Measurements from ENCODE around the gene MAD1L1. TPM values are rescaled to one million over a fixed set of nuclear protein-coding genes. Genes with fewer than 3 reads are reported as not detected.
A peak's percentile ranks its signal among the peaks of the same experiment; 100 is the strongest.
"Not testable (repeated sequence)": the region's sequence is repeated elsewhere in the genome, so short reads cannot be mapped to it uniquely, and the experiment has no call there.

Gene MAD1L1
- total and polyA plus RNA-seq, 3 experiments from 2014 or later, result 43.6 to 185 (median 47.3) TPM

GRCh38 chr7:1827521-1827981 is 405.2 kb downstream of the MAD1L1 start:
- Mint-ChIP-seq H3K4me1 (peaks cover 16 to 60% (median 36%) of the 10 kb centered on the region in 3 donors), H3K36me3 (peaks cover 5 to 28% (median 5%) of the 10 kb centered on the region in 3 donors)
- H3K4me3 Mint-ChIP-seq; CTCF ChIA-PET; H3K27me3 ChIP-seq (ENCODE audit: insufficient read depth, low read length, poor library complexity, severe bottlenecking); H3K27me3 Mint-ChIP-seq; H3K4me3 ChIP-seq (ENCODE audit: low read length); POLR2A ChIA-PET; H3K9me3 ChIP-seq (ENCODE audit: low read length); H3K9me3 Mint-ChIP-seq; H3K27ac ChIP-seq (ENCODE audit: low read depth, low read length); H3K27ac Mint-ChIP-seq; H3K36me3 ChIP-seq (ENCODE audit: insufficient read depth, low read length): not testable (repeated sequence)
- DNase-seq, result peak in 1 of 5 donors; percentile 42
- peaks cover 12% of the 10 kb centered on the region for H3K4me1 ChIP-seq (ENCODE audit: insufficient read depth, low read length)

- peaks cover 14 to 62% (median 37%) of the 10 kb centered on the region in 3 donors for H3K4me1 Mint-ChIP-seq
- POLR2A ChIA-PET; H3K4me3 ChIP-seq (ENCODE audit: low read length); H3K9me3 Mint-ChIP-seq; H3K27ac ChIP-seq (ENCODE audit: low read depth, low read length); H3K9me3 ChIP-seq (ENCODE audit: low read length); H3K36me3 ChIP-seq (ENCODE audit: insufficient read depth, low read length); CTCF ChIA-PET; H3K27me3 Mint-ChIP-seq; H3K27ac Mint-ChIP-seq; H3K27me3 ChIP-seq (ENCODE audit: insufficient read depth, low read length, poor library complexity, severe bottlenecking); H3K4me3 Mint-ChIP-seq: not testable (repeated sequence)
- peaks cover 12% of the 10 kb centered on the region for H3K4me1 ChIP-seq (ENCODE audit: insufficient read depth, low read length)
- H3K36me3 Mint-ChIP-seq, result peaks cover 5 to 27% (median 5%) of the 10 kb centered on the region in 3 donors
- DNase-seq, result peak in 1 of 5 donors; percentile 10
Measured at GRCh38 chr7:1826931-1827330, 405.8 kb downstream of the MAD1L1 start.

- H3K4me1 Mint-ChIP-seq, result peaks cover 16 to 65% (median 38%) of the 10 kb centered on the region in 3 donors
- peaks cover 0 to 3% of the 10 kb centered on the region in 2 donors for H3K27me3 Mint-ChIP-seq
- DNase-seq, result peak in 1 of 5 donors; percentile 36
- Histone ChIP-seq H3K9me3 (ENCODE audit: low read length) (no peaks in the 10 kb centered on the region), H3K4me1 (ENCODE audit: insufficient read depth, low read length) (peaks cover 12% of the 10 kb centered on the region), H3K4me3 (ENCODE audit: low read length) (no peak overlapping the region), H3K27ac (ENCODE audit: low read depth, low read length) (no peak overlapping the region), H3K27me3 (ENCODE audit: insufficient read depth, low read length, poor library complexity, severe bottlenecking) (no peaks in the 10 kb centered on the region), H3K36me3 (ENCODE audit: insufficient read depth, low read length) (no peaks in the 10 kb centered on the region)
- H3K4me3 Mint-ChIP-seq, result no peak overlapping the region
- no peaks in the 10 kb centered on the region for H3K9me3 Mint-ChIP-seq
- no peak overlapping the region for H3K27ac Mint-ChIP-seq
- peaks cover 5 to 22% (median 5%) of the 10 kb centered on the region in 3 donors for H3K36me3 Mint-ChIP-seq
- ChIA-PET CTCF (no interaction called here), POLR2A (no interaction called here)
Measured at GRCh38 chr7:1825897-1826741, 406.6 kb downstream of the MAD1L1 start.

GRCh38 chr7:1825647-1825896 is 407.2 kb downstream of the MAD1L1 start:
- H3K4me3 Mint-ChIP-seq; DNase-seq; H3K9me3 ChIP-seq (ENCODE audit: low read length); H3K9me3 Mint-ChIP-seq; H3K27ac ChIP-seq (ENCODE audit: low read depth, low read length); CTCF ChIA-PET; H3K27me3 Mint-ChIP-seq; H3K27me3 ChIP-seq (ENCODE audit: insufficient read depth, low read length, poor library complexity, severe bottlenecking); H3K36me3 ChIP-seq (ENCODE audit: insufficient read depth, low read length); POLR2A ChIA-PET; H3K27ac Mint-ChIP-seq; H3K4me3 ChIP-seq (ENCODE audit: low read length): not testable (repeated sequence)
- H3K4me1 Mint-ChIP-seq, result peaks cover 16 to 68% (median 36%) of the 10 kb centered on the region in 3 donors
- peaks cover 5 to 21% (median 5%) of the 10 kb centered on the region in 3 donors for H3K36me3 Mint-ChIP-seq
- H3K4me1 ChIP-seq (ENCODE audit: insufficient read depth, low read length), result peaks cover 12% of the 10 kb centered on the region

GRCh38 chr7:1824882-1825646 is 407.7 kb downstream of the MAD1L1 start:
- H3K4me3 Mint-ChIP-seq, result peak overlapping the region in 3 of 7 donors; percentile 20 to 54 (median 29)
- H3K27ac ChIP-seq (ENCODE audit: low read depth, low read length); CTCF ChIA-PET; H3K9me3 ChIP-seq (ENCODE audit: low read length); H3K36me3 ChIP-seq (ENCODE audit: insufficient read depth, low read length); POLR2A ChIA-PET; H3K4me3 ChIP-seq (ENCODE audit: low read length); H3K9me3 Mint-ChIP-seq; H3K27me3 Mint-ChIP-seq; H3K27me3 ChIP-seq (ENCODE audit: insufficient read depth, low read length, poor library complexity, severe bottlenecking): not testable (repeated sequence)
- peaks cover 5 to 19% (median 5%) of the 10 kb centered on the region in 3 donors for H3K36me3 Mint-ChIP-seq
- DNase-seq, result peak in 1 of 5 donors; percentile 22
- H3K4me1 Mint-ChIP-seq, result peaks cover 18 to 70% (median 39%) of the 10 kb centered on the region in 3 donors
- H3K4me1 ChIP-seq (ENCODE audit: insufficient read depth, low read length), result peaks cover 13% of the 10 kb centered on the region
- H3K27ac Mint-ChIP-seq, result peak overlapping the region in 2 of 8 donors; percentile 24 to 57

- CTCF ChIA-PET, result not testable (repeated sequence)
Measured at GRCh38 chr7:1824151-1824881, 408.4 kb downstream of the MAD1L1 start.

GRCh38 chr7:1823376-1824150 is 409.2 kb downstream of the MAD1L1 start:
- Histone ChIP-seq H3K4me3 (ENCODE audit: low read length) (no peak overlapping the region), H3K27me3 (ENCODE audit: insufficient read depth, low read length, poor library complexity, severe bottlenecking) (no peaks in the 10 kb centered on the region), H3K4me1 (ENCODE audit: insufficient read depth, low read length) (peaks cover 27% of the 10 kb centered on the region), H3K36me3 (ENCODE audit: insufficient read depth, low read length) (no peaks in the 10 kb centered on the region), H3K27ac (ENCODE audit: low read depth, low read length) (no peak overlapping the region), H3K9me3 (ENCODE audit: low read length) (no peaks in the 10 kb centered on the region)
- peak overlapping the region in 3 of 8 donors; percentile 43 to 61 (median 51) for H3K27ac Mint-ChIP-seq
- H3K36me3 Mint-ChIP-seq, result peaks cover 1 to 10% (median 2%) of the 10 kb centered on the region in 3 donors
- DNase-seq, result peak in 1 of 5 donors; percentile 36
- H3K27me3 Mint-ChIP-seq, result peaks cover 0 to under 1% of the 10 kb centered on the region in 2 donors
- no peak overlapping the region for H3K4me3 Mint-ChIP-seq
- ChIA-PET CTCF (no interaction called here), POLR2A (no interaction called here)
- H3K9me3 Mint-ChIP-seq, result no peaks in the 10 kb centered on the region
- H3K4me1 Mint-ChIP-seq, result peaks cover 27 to 75% (median 36%) of the 10 kb centered on the region in 3 donors

More at GRCh38 chr7:1824151-1824881, 408.4 kb downstream of the MAD1L1 start:
- Mint-ChIP-seq H3K36me3 (peaks cover 5 to 15% (median 5%) of the 10 kb centered on the region in 3 donors), H3K4me1 (peaks cover 25 to 73% (median 42%) of the 10 kb centered on the region in 3 donors), H3K4me3 (peak overlapping the region in 3 of 7 donors; percentile 20 to 54 (median 29)), H3K27ac (peak overlapping the region in 4 of 8 donors; percentile 24 to 61 (median 54))
- POLR2A ChIA-PET; H3K27me3 ChIP-seq (ENCODE audit: insufficient read depth, low read length, poor library complexity, severe bottlenecking); H3K36me3 ChIP-seq (ENCODE audit: insufficient read depth, low read length); H3K9me3 Mint-ChIP-seq; H3K27ac ChIP-seq (ENCODE audit: low read depth, low read length); H3K9me3 ChIP-seq (ENCODE audit: low read length); H3K27me3 Mint-ChIP-seq; H3K4me3 ChIP-seq (ENCODE audit: low read length): not testable (repeated sequence)
- peaks cover 20% of the 10 kb centered on the region for H3K4me1 ChIP-seq (ENCODE audit: insufficient read depth, low read length)
- peak in 3 of 5 donors; percentile 45 to 73 (median 47) for DNase-seq
